HG03097 (cell line): ENCODE results near the gene CEND1.

ENCODE experiments used
- ATAC-seq: cut with Tn5 transposase; IDR thresholded peaks from one replicate; pipeline ENCODE4 v1.9.1; 2021; ENCODE audit not compliant: unreplicated experiment, low FRiP score

CEND1 gene

GRCh38 chr11:813072-813455 is 23.2 kb upstream of the CEND1 start:
- no peak for ATAC-seq

- ATAC-seq, result no peak
These were observed 22.5 kb upstream of the CEND1 start for GRCh38 chr11:812390-812789.

GRCh38 chr11:811446-812245 is 21.8 kb upstream of the CEND1 start:
- ATAC-seq, result no peak

- no peak for ATAC-seq
These were observed 20.2 kb upstream of the CEND1 start for GRCh38 chr11:810040-810567.

- peak; percentile 69 for ATAC-seq
These were observed 19.6 kb upstream of the CEND1 start, which contains the start of gene RPLP2 for GRCh38 chr11:809287-810039. TSS of gene RPLP2 (plus strand) at chr11:809967. CDS start at chr11:810235, 268 bp downstream.

- no peak for ATAC-seq
These were observed 18.8 kb upstream of the CEND1 start for GRCh38 chr11:808427-809286.

GRCh38 chr11:804599-804964 is 14.7 kb upstream of the CEND1 start:
- ATAC-seq, result no peak

- ATAC-seq, result no peak
These were observed 14.1 kb upstream of the CEND1 start for GRCh38 chr11:803770-804598.

GRCh38 chr11:803467-803742 is 13.5 kb upstream of the CEND1 start:
- no peak for ATAC-seq

- ATAC-seq, result no peak
These were observed 13.0 kb upstream of the CEND1 start for GRCh38 chr11:802693-803466.

GRCh38 chr11:802018-802617 is 12.2 kb upstream of the CEND1 start:
- ATAC-seq, result no peak

- no peak for ATAC-seq
These were observed 11.3 kb upstream of the CEND1 start for GRCh38 chr11:801097-801780.

- no peak for ATAC-seq
These were observed 10.6 kb upstream of the CEND1 start for GRCh38 chr11:800473-800872.

GRCh38 chr11:799641-800316 is 9.9 kb upstream of the CEND1 start:
- no peak for ATAC-seq

- ATAC-seq, result peak; percentile 53
These were observed 8.3 kb upstream of the CEND1 start, which contains the start of gene SLC25A22 for GRCh38 chr11:798093-798713. TSS of gene SLC25A22 (minus strand) at chr11:798281. CDS start at chr11:795006, 3,275 bp downstream.

- peak; percentile 27 for ATAC-seq
These were observed 7.6 kb upstream of the CEND1 start for GRCh38 chr11:797296-798092.
